DMS114 treated with DMSO at 0.1 percent for 48 hours (cell line): ENCODE results near the gene ZNF618.

ENCODE experiments used
- DNase-seq: peaks from one replicate; lab custom pipeline; 2025; ENCODE audit not compliant: unreplicated experiment; lab: John Stamatoyannopoulos, UW

The ZNF618 gene

GRCh38 chr9:113910036-113910639 is 34.0 kb downstream of the ZNF618 start:
- DNase-seq: no peak

- DNase-seq: no peak
These were observed 35.9 kb downstream of the ZNF618 start for GRCh38 chr9:113911850-113912557.

- DNase-seq: no peak
These were observed 36.7 kb downstream of the ZNF618 start for GRCh38 chr9:113912816-113913215.

GRCh38 chr9:113913426-113914195 is 37.5 kb downstream of the ZNF618 start:
- no peak for DNase-seq

- no peak for DNase-seq
These were observed 38.4 kb downstream of the ZNF618 start for GRCh38 chr9:113914517-113914916.

- no peak for DNase-seq
These were observed 39.8 kb downstream of the ZNF618 start for GRCh38 chr9:113915817-113916434.

GRCh38 chr9:113916931-113917330 is 40.8 kb downstream of the ZNF618 start:
- DNase-seq: no peak

- no peak for DNase-seq
These were observed 42.7 kb downstream of the ZNF618 start for GRCh38 chr9:113918697-113919350.

- DNase-seq: no peak
These were observed 43.3 kb downstream of the ZNF618 start for GRCh38 chr9:113919382-113919781.

GRCh38 chr9:113919871-113920270 is 43.8 kb downstream of the ZNF618 start:
- no peak for DNase-seq

GRCh38 chr9:113920872-113921271 is 44.8 kb downstream of the ZNF618 start:
- no peak for DNase-seq

- DNase-seq: no peak
These were observed 45.4 kb downstream of the ZNF618 start for GRCh38 chr9:113921396-113921925.

- DNase-seq: no peak
These were observed 46.1 kb downstream of the ZNF618 start for GRCh38 chr9:113922160-113922559.

- no peak for DNase-seq
These were observed 50.1 kb downstream of the ZNF618 start for GRCh38 chr9:113926211-113926610.

- DNase-seq: no peak
These were observed 51.2 kb downstream of the ZNF618 start for GRCh38 chr9:113927277-113927676.

- DNase-seq: no peak
These were observed 52.2 kb downstream of the ZNF618 start for GRCh38 chr9:113928269-113928668.

GRCh38 chr9:113929634-113930389 is 53.7 kb downstream of the ZNF618 start:
- no peak for DNase-seq

- no peak for DNase-seq
These were observed 54.3 kb downstream of the ZNF618 start for GRCh38 chr9:113930390-113930783.

GRCh38 chr9:113931140-113931539 is 55.0 kb downstream of the ZNF618 start:
- no peak for DNase-seq

- no peak for DNase-seq
These were observed 55.7 kb downstream of the ZNF618 start for GRCh38 chr9:113931777-113932176.
